Activated T-helper 2 cell treated with anti-CD3 and anti-CD28 coated beads, Interferon-gamma antibody, Interleukin-2, Interleukin-4, amounts not matched to agents 10 μg/mL and 5 μg/mL and 100 μg/mL, durations not matched to agents 14 hours and 24 hours and 36 hours (primary cell): ENCODE measurements around the gene C8A. TPM values are rescaled to one million over a fixed set of nuclear protein-coding genes. Genes with fewer than 3 reads are reported as not detected.

Source experiments
- total RNA-seq: library from RNA; stranded (reverse); gene quantifications from 2 replicates; pipeline ENCODE4 v1.2.3, GENCODE V29; 2022

The C8A gene
- total RNA-seq, 1 donor from 2014 or later = not detected

Other genes starting within 250 kb of the C8A start
- gene PRKAA2, start 209.5 kb upstream of the C8A start, total RNA-seq = not detected in 2 replicates
- not detected in 2 replicates for gene FYB2, start 35.4 kb upstream of the C8A start, total RNA-seq
- not detected in 2 replicates for gene C8B, start 111.2 kb downstream of the C8A start, total RNA-seq